Karpas-422 (cell line): ENCODE data around the gene IL20RB. TPM values are rescaled to one million over a fixed set of nuclear protein-coding genes. Genes with fewer than 3 reads are reported as not detected.

ENCODE experiments used
- DNase-seq: peaks from one replicate; pipeline ENCODE4 v3.0.0-alpha.2; 2015
- H2AFZ ChIP-seq: fragments of 200-600 bp; sonication (generic); 2 replicates; pipeline ENCODE4 v1.6.1; 2014; ENCODE audit warnings: antibody characterized with exemption, low read length, mixed read lengths
- H3K27ac ChIP-seq: fragments of 200-600 bp; sonication (generic); 2 replicates; pipeline ENCODE4 v1.5.1; 2014; ENCODE audit warnings: mild to moderate bottlenecking, low read length, moderate library complexity
- H3K27me3 ChIP-seq: fragments of 200-600 bp; sonication (generic); 2 replicates; pipeline ENCODE4 v1.6.1; 2014; ENCODE audit warnings: low read length, mixed read lengths
- H3K36me3 ChIP-seq: fragments of 200-600 bp; sonication (generic); 2 replicates; pipeline ENCODE4 v1.6.1; 2014; ENCODE audit warnings: low read length, mixed read lengths; ENCODE audit not compliant: insufficient read depth
- H3K4me1 ChIP-seq: fragments of 200-600 bp; sonication (generic); 2 replicates; pipeline ENCODE4 v1.6.1; 2014; ENCODE audit warnings: mild to moderate bottlenecking, low read length, mixed read lengths
- H3K4me2 ChIP-seq: fragments of 200-600 bp; sonication (generic); 2 replicates; pipeline ENCODE4 v1.6.1; 2014; ENCODE audit warnings: low read length, low read depth, mild to moderate bottlenecking; ENCODE audit not compliant: poor library complexity, severe bottlenecking
- H3K4me3 ChIP-seq: fragments of 200-600 bp; sonication (generic); 2 replicates; pipeline ENCODE4 v1.5.1; 2014; ENCODE audit warnings: mild to moderate bottlenecking, antibody characterized with exemption, low read length, mixed read lengths
- H3K79me2 ChIP-seq: fragments of 200-600 bp; sonication (generic); 2 replicates; pipeline ENCODE4 v1.6.1; 2014; ENCODE audit warnings: mild to moderate bottlenecking, low read length, mixed read lengths
- H3K9ac ChIP-seq: fragments of 200-600 bp; sonication (generic); 2 replicates; pipeline ENCODE4 v1.6.0; 2014; ENCODE audit warnings: low read length
- H3K9me2 ChIP-seq: fragments of 200-600 bp; sonication (generic), shearing (Covaris generic); replicated peaks from 2 replicates; pipeline ENCODE4 v1.6.0; 2014; ENCODE audit warnings: mild to moderate bottlenecking, low read length, moderate library complexity; ENCODE audit not compliant: insufficient read depth
- H3K9me3 ChIP-seq: fragments of 300-700, 200-600 bp; sonication (generic); 2 replicates; pipeline ENCODE4 v1.6.1; 2014; ENCODE audit warnings: low read length, mixed read lengths
- H4K20me1 ChIP-seq: fragments of 200-600 bp; sonication (generic); 2 replicates; pipeline ENCODE4 v1.6.1; 2014; ENCODE audit warnings: mild to moderate bottlenecking, antibody characterized with exemption, low read length, low read depth; ENCODE audit not compliant: insufficient read depth
- total RNA-seq: library from RNA; depleted of rRNA; stranded (reverse); fragments of >200 nt; shearing (Covaris generic); gene quantifications from 2 replicates; pipeline ENCODE4 v1.2.3, GENCODE V29; 2014; ENCODE audit warnings: low replicate concordance; rRNA removed

IL20RB gene
- total RNA-seq, 1 experiment from 2014 or later = 1.1 TPM

- Histone ChIP-seq H3K9ac (no peak overlapping the region), H3K4me2 (no peak overlapping the region), H3K4me1 (no peaks in the 10 kb centered on the region), H4K20me1 (no peaks in the 10 kb centered on the region), H3K9me2 (no peaks in the 10 kb centered on the region), H3K9me3 (no peaks in the 10 kb centered on the region), H3K27ac (no peak overlapping the region), H3K79me2 (no peaks in the 10 kb centered on the region), H3K36me3 (no peaks in the 10 kb centered on the region), H3K27me3 (no peaks in the 10 kb centered on the region), H3K4me3 (no peak overlapping the region), H2AFZ (no peak overlapping the region)
- DNase-seq = no peak
These were observed 94.5 kb downstream of the IL20RB start for GRCh38 chr3:137052298-137052697.

Other genes with a start within 250 kb of the IL20RB start
- 12.6 and 13.7 TPM in 2 replicates for gene STAG1, start 205.6 kb upstream of the IL20RB start, total RNA-seq
- gene SLC35G2, start 138.9 kb upstream of the IL20RB start, total RNA-seq = 11.4 and 17.0 TPM in 2 replicates
- 42.3 and 77.7 TPM in 2 replicates for gene NCK1, start 95.8 kb upstream of the IL20RB start, total RNA-seq